Skin of body (tissue), 2 donors: ENCODE results near the gene CPT1A. TPM values are rescaled to one million over a fixed set of nuclear protein-coding genes. Genes with fewer than 3 reads are reported as not detected.

Experiments
- DNase-seq: peaks from one replicate; lab custom pipeline; 2025; lab: John Stamatoyannopoulos, UW
- total RNA-seq: library from RNA; depleted of rRNA; stranded (reverse); fragments of >200 nt; gene quantifications from one replicate; pipeline ENCODE4 v1.2.3, GENCODE V29; 2014

CPT1A gene
- total RNA-seq, 1 donor from 2014 or later: 13.6 TPM

- DNase-seq: no peak
Measured at GRCh38 chr11:68759991-68760390, 81.7 kb downstream of the CPT1A start.

- DNase-seq: no peak
Measured at GRCh38 chr11:68757711-68758110, 84.0 kb downstream of the CPT1A start.

- DNase-seq: no peak
Measured at GRCh38 chr11:68756171-68756766, 85.4 kb downstream of the CPT1A start.

GRCh38 chr11:68753300-68753699, 88.4 kb downstream of the CPT1A start:
- DNase-seq: no peak

- no peak for DNase-seq
Measured at GRCh38 chr11:68751331-68751856, 90.3 kb downstream of the CPT1A start, which contains the start of gene TESMIN. TESMIN (minus strand) TSS chr11:68751520; CDS start chr11:68750660, 860 bp downstream.

- DNase-seq: no peak
Measured at GRCh38 chr11:68751004-68751325, 90.8 kb downstream of the CPT1A start.

GRCh38 chr11:68750195-68751003, 91.3 kb downstream of the CPT1A start:
- DNase-seq: no peak

- no peak for DNase-seq
Measured at GRCh38 chr11:68749229-68750123, 92.2 kb downstream of the CPT1A start.

- DNase-seq: no peak
Measured at GRCh38 chr11:68748061-68748460, 93.7 kb downstream of the CPT1A start.

- no peak for DNase-seq
Measured at GRCh38 chr11:68743539-68743938, 98.2 kb downstream of the CPT1A start.

GRCh38 chr11:68741463-68741862, 100.3 kb downstream of the CPT1A start:
- no peak for DNase-seq

- DNase-seq: no peak
Measured at GRCh38 chr11:68735646-68736045, 106.1 kb downstream of the CPT1A start.

- DNase-seq: no peak
Measured at GRCh38 chr11:68735125-68735524, 106.6 kb downstream of the CPT1A start.

GRCh38 chr11:68734111-68734510, 107.6 kb downstream of the CPT1A start:
- no peak for DNase-seq

GRCh38 chr11:68727783-68728182, 113.9 kb downstream of the CPT1A start:
- no peak for DNase-seq

GRCh38 chr11:68724293-68724692, 117.4 kb downstream of the CPT1A start:
- DNase-seq: no peak

GRCh38 chr11:68722143-68722542, 119.6 kb downstream of the CPT1A start:
- no peak for DNase-seq

GRCh38 chr11:68721075-68721474, 120.6 kb downstream of the CPT1A start:
- no peak for DNase-seq

GRCh38 chr11:68715456-68716122, 126.1 kb downstream of the CPT1A start:
- DNase-seq: no peak

GRCh38 chr11:68714060-68714856, 127.5 kb downstream of the CPT1A start:
- DNase-seq: no peak
